Activated T-helper 17 cell treated with anti-CD3 and anti-CD28 coated beads, Interleukin-2, amount 50 U/mL, for 72 hours (primary cell): ENCODE results near the gene ERO1A. TPM values are rescaled to one million over a fixed set of nuclear protein-coding genes. Genes with fewer than 3 reads are reported as not detected.

Experiments used
- ATAC-seq: fragments of 150-1000 bp; cut with Tn5 transposase; replicated peaks from 2 replicates; pipeline ENCODE4 v1.10.0; 2021; ENCODE audit warnings: mild to moderate bottlenecking, moderate library complexity
- H3K27ac Mint-ChIP-seq: one replicate; pipeline ENCODE4 v1.8.0; 2022; ENCODE audit warnings: mixed read lengths
- H3K27me3 Mint-ChIP-seq: one replicate; pipeline ENCODE4 v1.8.0; 2022; ENCODE audit warnings: mixed read lengths
- H3K36me3 Mint-ChIP-seq: one replicate; pipeline ENCODE4 v1.8.0; 2022; ENCODE audit warnings: low read depth, mild to moderate bottlenecking, mixed read lengths
- H3K4me1 Mint-ChIP-seq: one replicate; pipeline ENCODE4 v1.8.0; 2022; ENCODE audit warnings: mixed read lengths
- H3K4me3 Mint-ChIP-seq: one replicate; pipeline ENCODE4 v1.8.0; 2022; ENCODE audit warnings: mild to moderate bottlenecking, mixed read lengths
- H3K9me3 Mint-ChIP-seq: one replicate; pipeline ENCODE4 v1.8.0; 2022; ENCODE audit warnings: mixed read lengths
- total RNA-seq, 2 donors: library from RNA; stranded (reverse); gene quantifications; one replicate each; pipeline ENCODE4 v1.2.3, GENCODE V29; 2022

ERO1A gene
- total RNA-seq, 2 donors from 2014 or later = 220 to 329 TPM

DNA sequence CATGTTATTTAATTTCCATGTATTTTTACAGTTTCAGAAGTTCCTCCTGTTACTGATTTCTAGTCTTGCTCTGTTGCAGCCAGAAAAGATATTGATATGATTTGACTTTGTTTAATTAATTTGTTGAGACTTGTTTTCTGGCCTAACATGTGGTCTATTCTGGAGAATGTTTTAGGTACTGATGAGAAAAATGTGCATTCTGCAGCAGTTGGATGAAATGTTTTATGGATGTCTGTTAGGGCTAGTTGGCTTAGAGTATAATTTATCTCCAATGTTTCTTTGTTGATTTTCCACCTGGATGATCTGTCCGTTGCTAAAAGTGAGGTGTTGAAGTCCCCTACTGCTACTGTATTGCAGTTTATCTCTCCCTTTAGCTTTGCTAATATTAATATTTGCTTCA is 88.3 kb downstream of the ERO1A start:
- Mint-ChIP-seq H3K4me3 (no peak overlapping the region), H3K36me3 (no peaks in the 10 kb centered on the region), H3K4me1 (no peaks in the 10 kb centered on the region), H3K27me3 (peaks cover 3% of the 10 kb centered on the region), H3K27ac (no peak overlapping the region), H3K9me3 (peaks cover 8% of the 10 kb centered on the region)
- ATAC-seq = no peak

DNA sequence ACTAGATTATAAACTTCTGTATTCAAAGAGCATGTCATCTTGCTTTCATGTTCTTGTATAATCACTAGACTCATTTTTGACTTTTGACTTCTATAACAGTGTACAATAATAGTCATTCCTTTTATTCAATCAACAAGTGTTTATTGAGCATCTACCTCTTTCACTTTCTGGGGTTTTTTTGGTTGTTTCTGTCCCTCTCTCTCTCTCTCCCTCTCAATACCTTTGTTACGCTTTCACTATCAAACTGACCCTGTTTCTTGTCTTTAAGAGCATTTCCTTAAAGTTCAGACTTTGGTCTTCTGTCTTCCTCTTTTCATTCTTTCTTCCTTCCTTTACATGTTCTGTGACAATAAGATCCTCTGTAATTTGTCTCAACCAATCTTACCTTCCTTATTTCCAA is 93.2 kb downstream of the ERO1A start:
- Mint-ChIP-seq H3K9me3 (peaks cover 8% of the 10 kb centered on the region), H3K27me3 (peaks cover 3% of the 10 kb centered on the region), H3K27ac (no peak overlapping the region)

DNA sequence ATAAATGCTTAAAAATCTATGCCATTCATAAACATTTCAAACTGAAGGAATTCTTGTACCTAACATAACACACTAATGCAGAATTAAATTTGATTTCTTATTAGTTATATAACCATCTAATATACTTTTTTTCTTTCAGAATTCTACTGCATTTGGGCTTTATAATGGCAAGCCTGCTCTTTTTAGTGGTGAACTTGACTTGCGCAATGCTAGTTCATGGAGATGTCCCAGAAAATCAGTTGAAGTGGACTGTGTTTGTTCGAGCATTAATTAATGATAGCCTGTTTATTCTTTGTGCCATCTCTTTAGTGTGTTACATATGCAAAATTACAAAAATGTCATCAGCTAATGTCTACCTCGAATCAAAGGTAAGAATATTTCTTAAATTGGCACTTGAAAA is 95.4 kb downstream of the ERO1A start:
- no peak overlapping the region for H3K27ac Mint-ChIP-seq
- peaks cover 5% of the 10 kb centered on the region for H3K9me3 Mint-ChIP-seq
- no peaks in the 10 kb centered on the region for H3K36me3 Mint-ChIP-seq
- no peak overlapping the region for H3K4me3 Mint-ChIP-seq
- ATAC-seq = no peak
- H3K4me1 Mint-ChIP-seq = no peaks in the 10 kb centered on the region
- H3K27me3 Mint-ChIP-seq = no peaks in the 10 kb centered on the region

More for the DNA sequence above, 93.2 kb downstream of the ERO1A start:
- Mint-ChIP-seq H3K4me1 (no peaks in the 10 kb centered on the region), H3K36me3 (no peaks in the 10 kb centered on the region), H3K4me3 (no peak overlapping the region)
- no peak for ATAC-seq

DNA sequence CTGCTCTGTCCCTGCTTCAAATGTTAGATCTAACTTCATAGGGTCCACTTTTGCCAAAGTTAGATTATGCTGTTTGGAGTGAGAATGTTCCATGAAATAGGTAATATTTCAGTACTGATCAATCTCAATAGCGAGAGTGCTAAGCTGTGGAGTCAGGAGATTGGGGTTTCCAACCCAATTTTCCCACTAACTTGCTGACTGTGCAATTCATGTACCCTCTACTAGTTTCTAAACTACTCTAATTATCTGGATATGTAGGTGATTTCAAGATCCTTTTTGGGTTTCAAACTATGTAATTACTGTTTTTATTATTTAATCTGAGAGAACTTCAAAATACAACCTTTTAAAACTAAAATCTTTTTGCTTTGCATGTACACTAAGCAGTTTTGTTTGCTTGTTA is 96.8 kb downstream of the ERO1A start:
- H3K9me3 Mint-ChIP-seq = peaks cover 4% of the 10 kb centered on the region

DNA sequence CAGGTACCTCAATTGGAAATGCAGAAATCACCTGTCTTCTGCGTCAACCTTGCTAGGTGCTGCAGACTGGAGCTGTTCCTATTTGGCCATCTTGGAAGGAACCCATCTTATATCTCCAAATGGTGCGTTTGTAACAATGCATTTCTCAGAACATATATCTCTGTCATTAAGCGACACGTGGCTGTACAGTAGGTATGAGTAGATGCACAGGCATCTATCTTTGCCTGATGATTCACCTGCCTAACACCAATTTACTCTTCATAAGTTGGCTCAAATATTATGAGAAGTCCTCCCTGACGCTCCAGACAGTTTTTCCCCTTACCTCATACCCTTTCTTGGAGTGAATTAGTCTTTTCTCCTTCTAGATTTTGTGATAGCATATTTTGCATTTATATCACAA is 98.5 kb downstream of the ERO1A start:
- H3K27me3 Mint-ChIP-seq = no peaks in the 10 kb centered on the region
- H3K4me1 Mint-ChIP-seq = no peaks in the 10 kb centered on the region
- no peak overlapping the region for H3K27ac Mint-ChIP-seq
- no peak for ATAC-seq
- H3K36me3 Mint-ChIP-seq = no peaks in the 10 kb centered on the region
- H3K4me3 Mint-ChIP-seq = no peak overlapping the region
- H3K9me3 Mint-ChIP-seq = peaks cover 4% of the 10 kb centered on the region

More for the DNA sequence above, 96.8 kb downstream of the ERO1A start:
- Mint-ChIP-seq H3K4me1 (no peaks in the 10 kb centered on the region), H3K27ac (no peak overlapping the region), H3K27me3 (no peaks in the 10 kb centered on the region), H3K4me3 (no peak overlapping the region), H3K36me3 (no peaks in the 10 kb centered on the region)
- no peak for ATAC-seq

DNA sequence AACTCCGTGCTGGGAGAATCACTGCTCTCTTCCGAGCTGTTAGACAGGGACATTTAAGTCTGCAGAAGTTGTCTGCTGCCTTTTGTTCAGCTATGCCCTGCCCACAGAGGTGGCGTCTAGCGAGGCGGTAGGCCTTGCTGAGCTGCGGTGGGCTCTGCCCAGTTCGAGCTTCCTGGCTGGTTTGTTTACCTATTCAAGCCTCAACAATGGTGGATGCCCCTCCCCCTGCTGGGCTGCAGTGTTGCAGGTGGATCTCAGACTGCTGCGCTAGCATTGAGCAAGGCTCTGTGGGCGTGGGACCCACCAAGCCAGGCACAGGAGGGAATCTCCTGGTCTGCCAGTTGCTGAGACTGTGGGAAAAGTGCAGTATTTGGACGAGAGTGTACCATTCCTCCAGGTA is 99.0 kb downstream of the ERO1A start:
- Mint-ChIP-seq H3K4me1 (no peaks in the 10 kb centered on the region), H3K36me3 (no peaks in the 10 kb centered on the region), H3K4me3 (no peak overlapping the region), H3K27me3 (no peaks in the 10 kb centered on the region), H3K9me3 (peaks cover 4% of the 10 kb centered on the region), H3K27ac (no peak overlapping the region)
- no peak for ATAC-seq

DNA sequence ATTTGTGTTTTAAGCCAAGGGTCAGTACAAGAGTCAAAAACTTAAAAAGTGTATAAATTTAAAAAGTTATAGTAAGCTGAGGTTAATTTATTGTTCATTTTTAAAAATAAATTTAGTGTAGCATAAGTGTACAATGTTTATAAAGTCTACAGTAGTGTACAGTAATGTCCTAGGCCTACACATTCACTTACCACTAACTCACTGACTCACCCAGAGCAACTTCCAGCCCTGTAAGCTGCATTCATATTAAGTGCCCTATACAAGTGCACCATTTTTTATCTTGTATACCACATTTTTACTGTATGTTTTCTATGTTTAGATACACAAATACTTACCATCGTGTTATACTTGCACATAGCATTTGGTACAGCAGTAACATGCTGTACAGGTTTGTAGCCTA is 105.0 kb downstream of the ERO1A start:
- H3K36me3 Mint-ChIP-seq = no peaks in the 10 kb centered on the region
- no peak overlapping the region for H3K27ac Mint-ChIP-seq

More for the DNA sequence above, 105.0 kb downstream of the ERO1A start:
- Mint-ChIP-seq H3K4me3 (no peak overlapping the region), H3K4me1 (no peaks in the 10 kb centered on the region), H3K9me3 (peaks cover 4% of the 10 kb centered on the region), H3K27me3 (peaks cover 4% of the 10 kb centered on the region)
- ATAC-seq = no peak

Other genes with a start within 250 kb of the ERO1A start
- 1 to 10 TPM; 5.6 to 7.7 TPM for gene TXNDC16, start 143.1 kb downstream of the ERO1A start, total RNA-seq
- gene GPR137C, start 142.7 kb downstream of the ERO1A start, total RNA-seq = under 1 TPM; 0.26 to 0.35 TPM
- 100 to 1,000 TPM in 1 of 2 donors, 10 to 100 TPM in 1; 90.0 to 122 TPM for gene PSMC6, start 11.6 kb upstream of the ERO1A start, total RNA-seq
- gene STYX, start 34.6 kb upstream of the ERO1A start, total RNA-seq = 10 to 100 TPM; 13.4 to 14.0 TPM
- gene GNPNAT1, start 96.0 kb upstream of the ERO1A start, total RNA-seq = 10 to 100 TPM; 18.7 to 38.7 TPM